Trophoblast cell (in vitro differentiated cells and primary cell): ENCODE data around the gene ITGA1.
A peak's percentile ranks its signal among the peaks of the same experiment; 100 is the strongest.

Experiments used
- DNase-seq, 2 donors: peaks; one replicate each; pipeline ENCODE4 v3.0.0-alpha.2; 2016
- H2AFZ ChIP-seq: 2 replicates; pipeline ENCODE4 v1.6.1; 2013; ENCODE audit warnings: low read length, moderate library complexity, mild to moderate bottlenecking; ENCODE audit not compliant: insufficient read depth, poor library complexity
- H2AK5ac ChIP-seq: 2 replicates; pipeline ENCODE4 v1.6.1; 2013; ENCODE audit warnings: mild to moderate bottlenecking, low read length
- H2BK120ac ChIP-seq: 2 replicates; pipeline ENCODE4 v1.6.1; 2013; ENCODE audit warnings: low read length, mild to moderate bottlenecking, moderate library complexity; ENCODE audit not compliant: insufficient read depth, poor library complexity
- H2BK12ac ChIP-seq: 2 replicates; pipeline ENCODE4 v1.6.1; 2013; ENCODE audit warnings: mild to moderate bottlenecking, low read length, moderate library complexity
- H2BK5ac ChIP-seq: 2 replicates; pipeline ENCODE4 v1.6.1; 2013; ENCODE audit warnings: low read length, low read depth, moderate library complexity, mild to moderate bottlenecking; ENCODE audit not compliant: poor library complexity
- H3K14ac ChIP-seq: 2 replicates; pipeline ENCODE4 v1.6.1; 2013; ENCODE audit warnings: mild to moderate bottlenecking, low read length
- H3K18ac ChIP-seq: 2 replicates; pipeline ENCODE4 v1.6.1; 2013; ENCODE audit warnings: mild to moderate bottlenecking, low read length
- H3K23ac ChIP-seq: 2 replicates; pipeline ENCODE4 v1.6.1; 2013; ENCODE audit warnings: low read length
- H3K27ac ChIP-seq: 2 replicates; pipeline ENCODE4 v1.5.1; 2013; ENCODE audit warnings: low read depth, mild to moderate bottlenecking, inconsistent platforms, low read length, moderate library complexity
- H3K27me3 ChIP-seq: 2 replicates; pipeline ENCODE4 v1.6.1; 2013; ENCODE audit warnings: inconsistent platforms, mild to moderate bottlenecking, low read length, moderate library complexity; ENCODE audit not compliant: insufficient read depth
- H3K36me3 ChIP-seq, 2 experiments: 1 replicate in 1 of 2; 2 replicates in 1 of 2; pipeline ENCODE4 v1.6.1; 2013; ENCODE audit warnings: low read length in 2 of 2, mild to moderate bottlenecking in 2 of 2, moderate library complexity in 1 of 2; ENCODE audit not compliant: insufficient read depth in 2 of 2, control insufficient read depth in 1 of 2
- H3K4ac ChIP-seq: 2 replicates; pipeline ENCODE4 v1.6.1; 2013; ENCODE audit warnings: low read depth, mild to moderate bottlenecking, low read length, moderate library complexity
- H3K4me1 ChIP-seq, 2 experiments: 1 replicate in 1 of 2; 2 replicates in 1 of 2; pipeline ENCODE4 v1.6.1; 2013; ENCODE audit warnings: low read length in 2 of 2, mild to moderate bottlenecking in 2 of 2, moderate library complexity in 1 of 2; ENCODE audit not compliant: insufficient read depth in 2 of 2, control insufficient read depth in 1 of 2
- H3K4me2 ChIP-seq: 2 replicates; pipeline ENCODE4 v1.6.1; 2013; ENCODE audit warnings: inconsistent platforms, mild to moderate bottlenecking, low read length, moderate library complexity
- H3K4me3 ChIP-seq: 2 replicates; pipeline ENCODE4 v1.5.1; 2013; ENCODE audit warnings: mild to moderate bottlenecking, low read depth, low read length, inconsistent platforms
- H3K79me1 ChIP-seq: one replicate; pipeline ENCODE4 v1.6.1; 2013; ENCODE audit warnings: low read length
- H3K79me2 ChIP-seq: 2 replicates; pipeline ENCODE4 v1.6.1; 2013; ENCODE audit warnings: low read length, mild to moderate bottlenecking; ENCODE audit not compliant: control insufficient read depth, insufficient read depth, poor library complexity
- H3K9ac ChIP-seq: 2 replicates; pipeline ENCODE4 v1.6.1; 2013; ENCODE audit warnings: mild to moderate bottlenecking, low read length
- H3K9me3 ChIP-seq: 2 replicates; pipeline ENCODE4 v1.6.1; 2013; ENCODE audit warnings: low read depth, mild to moderate bottlenecking, control low read depth, inconsistent platforms, low read length; ENCODE audit not compliant: insufficient read depth
- H4K12ac ChIP-seq: 2 replicates; pipeline ENCODE4 v1.6.1; 2013; ENCODE audit warnings: low read depth, mild to moderate bottlenecking, low read length, moderate library complexity
- H4K8ac ChIP-seq: 2 replicates; pipeline ENCODE4 v1.6.1; 2013; ENCODE audit warnings: low read depth, mild to moderate bottlenecking, low read length, moderate library complexity
- H4K91ac ChIP-seq: one replicate; pipeline ENCODE4 v1.6.1; 2013; ENCODE audit warnings: low read depth, mild to moderate bottlenecking, low read length, moderate library complexity
- WGBS: extraction: QIAGEN DNeasy Blood & Tissue Kit; methylation state at CpG from one replicate; pipeline ENCODE4 v1.1.7; 2013; ENCODE audit warnings: missing lambda C conversion rate; ENCODE audit not compliant: insufficient read length, insufficient coverage; ENCODE audit errors: extremely low coverage; 5-methylcytosine and 5-hydroxymethylcytosine counted together

The ITGA1 gene

GRCh38 chr5:52799358-52799982 is 11.8 kb downstream of the ITGA1 start:
- Histone ChIP-seq H3K9me3 (no peaks in the 10 kb centered on the region), H3K23ac (no peak overlapping the region), H3K4me1 (peaks cover 3 to 11% of the 10 kb centered on the region in 2 experiments), H3K27ac (peak overlapping the region; percentile 82), H4K91ac (peak overlapping the region; percentile 79), H3K14ac (peak overlapping the region; percentile 26), H4K12ac (no peak overlapping the region), H3K79me1 (peaks cover 17% of the 10 kb centered on the region), H4K8ac (peak overlapping the region; percentile 63), H3K79me2 (peaks cover 9% of the 10 kb centered on the region), H3K27me3 (no peaks in the 10 kb centered on the region), H3K4me3 (peak overlapping the region; percentile 68), H3K18ac (no peak overlapping the region), H3K4me2 (peak overlapping the region; percentile 90), H2BK12ac (peak overlapping the region; percentile 27), H2AK5ac (no peak overlapping the region), H2BK5ac (peak overlapping the region; percentile 78), H3K36me3 (peaks cover 3 to 4% of the 10 kb centered on the region in 2 experiments), H3K4ac (no peak overlapping the region), H2BK120ac (peak overlapping the region; percentile 18), H2AFZ (peak overlapping the region; percentile 18), H3K9ac (peak overlapping the region; percentile 50)
- peak; percentile 52 to 69 for DNase-seq
- no CpG with 5 or more reads among the region's 19 CpGs for WGBS

GRCh38 chr5:52799983-52800393 is 12.3 kb downstream of the ITGA1 start:
- peak overlapping the region; percentile 62 for H3K9ac ChIP-seq
- H3K79me1 ChIP-seq = peaks cover 17% of the 10 kb centered on the region
- no CpG with 5 or more reads among the region's 34 CpGs for WGBS
- no peak overlapping the region for H3K23ac ChIP-seq
- H2AK5ac ChIP-seq = peak overlapping the region; percentile 18
- H3K4ac ChIP-seq = peak overlapping the region; percentile 35
- peak overlapping the region; percentile 31 for H2AFZ ChIP-seq
- H3K18ac ChIP-seq = peak overlapping the region; percentile 35
- H3K4me3 ChIP-seq = peak overlapping the region; percentile 82
- H2BK5ac ChIP-seq = peak overlapping the region; percentile 10
- peak overlapping the region; percentile 38 for H4K12ac ChIP-seq
- H4K8ac ChIP-seq = peak overlapping the region; percentile 74
- H3K14ac ChIP-seq = peak overlapping the region; percentile 41
- peak overlapping the region; percentile 83 for H3K27ac ChIP-seq
- peak overlapping the region; percentile 34 for H2BK120ac ChIP-seq
- peaks cover 3 to 4% of the 10 kb centered on the region in 2 experiments for H3K36me3 ChIP-seq
- no peaks in the 10 kb centered on the region for H3K27me3 ChIP-seq
- peaks cover 9% of the 10 kb centered on the region for H3K79me2 ChIP-seq
- peak overlapping the region; percentile 80 for H4K91ac ChIP-seq
- no peaks in the 10 kb centered on the region for H3K9me3 ChIP-seq
- peak; percentile 97 to 99 for DNase-seq
- peaks cover 3 to 11% of the 10 kb centered on the region in 2 experiments for H3K4me1 ChIP-seq
- H2BK12ac ChIP-seq = no peak overlapping the region
- H3K4me2 ChIP-seq = peak overlapping the region; percentile 90

GRCh38 chr5:52800394-52801213 is 12.9 kb downstream of the ITGA1 start:
- Histone ChIP-seq H3K79me2 (peaks cover 9% of the 10 kb centered on the region), H3K4me1 (peaks cover 3 to 11% of the 10 kb centered on the region in 2 experiments), H3K79me1 (peaks cover 17% of the 10 kb centered on the region), H4K8ac (peak overlapping the region; percentile 74), H3K4me3 (peak overlapping the region; percentile 82), H3K36me3 (peaks cover 3 to 4% of the 10 kb centered on the region in 2 experiments), H2BK12ac (no peak overlapping the region), H3K23ac (no peak overlapping the region), H4K91ac (peak overlapping the region; percentile 80), H3K9me3 (no peaks in the 10 kb centered on the region), H3K4ac (peak overlapping the region; percentile 35), H2BK120ac (peak overlapping the region; percentile 34), H2BK5ac (peak overlapping the region; percentile 10), H3K18ac (peak overlapping the region; percentile 35), H3K27ac (peak overlapping the region; percentile 83), H3K27me3 (no peaks in the 10 kb centered on the region), H2AFZ (peak overlapping the region; percentile 31), H3K9ac (peak overlapping the region; percentile 62), H4K12ac (peak overlapping the region; percentile 38), H3K14ac (peak overlapping the region; percentile 41), H2AK5ac (peak overlapping the region; percentile 18), H3K4me2 (peak overlapping the region; percentile 90)
- no CpG with 5 or more reads among the region's 31 CpGs for WGBS
- peak; percentile 82 to 88 for DNase-seq

GRCh38 chr5:52801329-52801728 is 13.6 kb downstream of the ITGA1 start:
- no peak overlapping the region for H3K14ac ChIP-seq
- WGBS = no CpG with 5 or more reads among the region's 8 CpGs

More at GRCh38 chr5:52801329-52801728, 13.6 kb downstream of the ITGA1 start:
- Histone ChIP-seq H3K4me3 (peak overlapping the region; percentile 52), H3K27ac (no peak overlapping the region), H2AK5ac (no peak overlapping the region), H3K9ac (no peak overlapping the region), H3K4me1 (peaks cover 3 to 11% of the 10 kb centered on the region in 2 experiments), H2BK12ac (no peak overlapping the region), H3K23ac (no peak overlapping the region), H3K4me2 (peak overlapping the region; percentile 53), H4K12ac (no peak overlapping the region), H3K18ac (no peak overlapping the region), H3K79me1 (peaks cover 17% of the 10 kb centered on the region), H4K8ac (no peak overlapping the region), H2BK5ac (no peak overlapping the region), H3K9me3 (no peaks in the 10 kb centered on the region), H4K91ac (no peak overlapping the region), H2AFZ (no peak overlapping the region), H2BK120ac (no peak overlapping the region), H3K36me3 (peaks cover 3 to 4% of the 10 kb centered on the region in 2 experiments), H3K79me2 (peaks cover 9% of the 10 kb centered on the region), H3K4ac (peak overlapping the region; percentile 77), H3K27me3 (no peaks in the 10 kb centered on the region)
- peak; percentile 23 to 58 for DNase-seq
